Measurements from ENCODE around the gene PTPRO. TPM values are rescaled to one million over a fixed set of nuclear protein-coding genes. Genes with fewer than 3 reads are reported as not detected.

Gene PTPRO
- total and polyA plus RNA-seq, 10 of the 15 experiments (the other 5 are each of a cell fraction or from before 2014, with no cell fraction given) = 1.2 to 5.3 (median 3.5) TPM

GRCh38 chr12:15307079-15307478 lies 15.2 kb upstream of the PTPRO start:
- no TSS peak for BruUV-seq (replicated peaks)
- no peak overlapping the region for H3K4me3 ChIP-seq
- H2AFZ ChIP-seq (ENCODE audit: control insufficient read depth, low read depth, low read length) = no peak overlapping the region
- H3K79me2 ChIP-seq (ENCODE audit: control insufficient read depth, insufficient read depth, low read length) = no peaks in the 10 kb centered on the region
- FAIRE-seq (no peak), DNase-seq (ENCODE audit: low read depth, low spot score) (no peak), ATAC-seq (no peak)
- no peaks in the 10 kb centered on the region for H3K9me3 ChIP-seq (replicated peaks; ENCODE audit: control insufficient read depth, insufficient read depth, low read length)
- SMC1A ChIA-PET (ENCODE audit: uncharacterized antibody, unreplicated experiment) = no interaction called here
- H4K20me1 ChIP-seq (ENCODE audit: control insufficient read depth, insufficient read depth) = no peaks in the 10 kb centered on the region
- WGBS (ENCODE audit: insufficient coverage, insufficient replicate concordance, low lambda C conversion rate, missing lambda C conversion rate) = 100% methylated on average over 1 of the region's 1 CpG
- no peaks in the 10 kb centered on the region for H3K27me3 ChIP-seq (replicated peaks in 1 of 2; ENCODE audit: control insufficient read depth in 2 of 2, insufficient read depth in 2 of 2, low read length in 1 of 2)
- H3K9ac ChIP-seq (ENCODE audit: control insufficient read depth, insufficient read depth, low read length) = no peak overlapping the region
- H3K27ac ChIP-seq (ENCODE audit: control insufficient read depth, insufficient read depth) = no peak overlapping the region
- H3K4me2 ChIP-seq (ENCODE audit: control insufficient read depth, insufficient read depth) = no peak overlapping the region
- in situ Hi-C loops (cut with MboI) (no loop called here), intact Hi-C loops (cut with micrococcal nuclease; ENCODE audit: unreplicated experiment) (no loop called here)
- RAD21 ChIA-PET (ENCODE audit: unreplicated experiment) = no interaction called here
- no peaks in the 10 kb centered on the region for H3K4me1 ChIP-seq (ENCODE audit: control insufficient read depth, insufficient read depth, low read length)
- no peak for TF ChIP-seq ASH2L (IDR thresholded peaks at IDR 0.05; ENCODE audit: borderline replicate concordance, low read depth)
- no peak for TF ChIP-seq BCL3 (IDR thresholded peaks at IDR 0.05; ENCODE audit: borderline replicate concordance, insufficient read depth, low read depth, low read length, poor library complexity, severe bottlenecking)
- TF ChIP-seq, protein P1, sequence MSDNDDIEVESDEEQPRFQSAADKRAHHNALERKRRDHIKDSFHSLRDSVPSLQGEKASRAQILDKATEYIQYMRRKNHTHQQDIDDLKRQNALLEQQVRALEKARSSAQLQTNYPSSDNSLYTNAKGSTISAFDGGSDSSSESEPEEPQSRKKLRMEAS (IDR thresholded peaks at IDR 0.05; ENCODE audit: low read depth, low read length) = no peak
- TF ChIP-seq CREB1 (IDR thresholded peaks at IDR 0.05; ENCODE audit: low read depth) = no peak
- no peak for TF ChIP-seq ATF3 (IDR thresholded peaks at IDR 0.05; ENCODE audit: borderline replicate concordance, extremely low read depth, low read depth, low read length)
- H3K36me3 ChIP-seq (ENCODE audit: control insufficient read depth in 2 of 2, insufficient read depth in 2 of 2, low read length in 1 of 2) = no peaks in the 10 kb centered on the region
- POLR2A ChIA-PET = no interaction called here
- CTCF ChIA-PET = no interaction called here

GRCh38 chr12:15318841-15319240 lies 3.5 kb upstream of the PTPRO start:
- no peak for FAIRE-seq
- no peak for TF ChIP-seq JUNB (IDR thresholded peaks at IDR 0.05)
- peaks cover 0 to 2% of the 10 kb centered on the region in 2 experiments; a peak in 2 of 4 replicates for H3K27me3 ChIP-seq (replicated peaks in 1 of 2; ENCODE audit: control insufficient read depth in 2 of 2, insufficient read depth in 2 of 2, low read length in 1 of 2)
- SMC1A ChIA-PET (ENCODE audit: uncharacterized antibody, unreplicated experiment) = no interaction called here
- no peak overlapping the region for H3K27ac ChIP-seq (ENCODE audit: control insufficient read depth, insufficient read depth)
- no peaks in the 10 kb centered on the region for H4K20me1 ChIP-seq (ENCODE audit: control insufficient read depth, insufficient read depth)
- no peaks in the 10 kb centered on the region for H3K36me3 ChIP-seq (ENCODE audit: control insufficient read depth in 2 of 2, insufficient read depth in 2 of 2, low read length in 1 of 2)
- no peaks in the 10 kb centered on the region for H3K9me3 ChIP-seq (replicated peaks; ENCODE audit: control insufficient read depth, insufficient read depth, low read length)
- RAD21 ChIA-PET (ENCODE audit: unreplicated experiment) = no interaction called here
- no peak overlapping the region for H3K9ac ChIP-seq (ENCODE audit: control insufficient read depth, insufficient read depth, low read length)
- POLR2A ChIA-PET = no interaction called here
- BruUV-seq (replicated peaks) = no TSS peak
- no peak overlapping the region for H2AFZ ChIP-seq (ENCODE audit: control insufficient read depth, low read depth, low read length)
- intact Hi-C loops (cut with micrococcal nuclease; ENCODE audit: unreplicated experiment) (no loop called here), in situ Hi-C loops (cut with MboI) (no loop called here)
- WGBS (ENCODE audit: insufficient coverage, insufficient replicate concordance, low lambda C conversion rate, missing lambda C conversion rate) = 25% methylated on average over 4 of the region's 4 CpGs
- CTCF ChIA-PET = no interaction called here
- no peaks in the 10 kb centered on the region for H3K4me1 ChIP-seq (ENCODE audit: control insufficient read depth, insufficient read depth, low read length)
- ATAC-seq = no peak
- H3K4me2 ChIP-seq (ENCODE audit: control insufficient read depth, insufficient read depth) = no peak overlapping the region
- H3K79me2 ChIP-seq (ENCODE audit: control insufficient read depth, insufficient read depth, low read length) = no peaks in the 10 kb centered on the region
- DNase-seq (ENCODE audit: low read depth, low spot score) = no peak
- no peak overlapping the region for H3K4me3 ChIP-seq

All from GM12878 (cell line).